GM19468 (cell line): ENCODE measurements around the gene AMIGO3.
A peak's percentile ranks its signal among the peaks of the same experiment; 100 is the strongest.
"Not testable (repeated sequence)": the region's sequence is repeated elsewhere in the genome, so short reads cannot be mapped to it uniquely, and the experiment has no call there.

Experiments used
- ATAC-seq: cut with Tn5 transposase; IDR thresholded peaks from one replicate; pipeline ENCODE4 v1.9.1; 2021; ENCODE audit warnings: mild to moderate bottlenecking, moderate library complexity, moderate number of reproducible peaks; ENCODE audit not compliant: unreplicated experiment; ENCODE audit errors: extremely low read depth

Gene AMIGO3

GRCh38 chr3:49691481-49691880, 28.0 kb downstream of the AMIGO3 start:
- ATAC-seq = not testable (repeated sequence)

- ATAC-seq = not testable (repeated sequence)
Measured at GRCh38 chr3:49690856-49691255, 28.6 kb downstream of the AMIGO3 start.

- not testable (repeated sequence) for ATAC-seq
Measured at GRCh38 chr3:49689908-49690624, 29.4 kb downstream of the AMIGO3 start.

- ATAC-seq = no peak
Measured at GRCh38 chr3:49689046-49689907, 30.2 kb downstream of the AMIGO3 start, which contains the start of the genes MST1 and RNF123. Gene MST1 (minus strand): TSS chr3:49689474. CDS start chr3:49688691, 783 bp downstream. Gene RNF123 (plus strand): TSS chr3:49689557. CDS start chr3:49691166, 1,609 bp downstream.

- ATAC-seq = not testable (repeated sequence)
Measured at GRCh38 chr3:49688338-49689045, 31.0 kb downstream of the AMIGO3 start.

- ATAC-seq = not testable (repeated sequence)
Measured at GRCh38 chr3:49687424-49687795, 32.1 kb downstream of the AMIGO3 start.

GRCh38 chr3:49686769-49687423, 32.6 kb downstream of the AMIGO3 start:
- ATAC-seq = not testable (repeated sequence)

GRCh38 chr3:49686346-49686745, 33.1 kb downstream of the AMIGO3 start:
- not testable (repeated sequence) for ATAC-seq

- not testable (repeated sequence) for ATAC-seq
Measured at GRCh38 chr3:49685846-49686245, 33.6 kb downstream of the AMIGO3 start.

GRCh38 chr3:49685103-49685502, 34.4 kb downstream of the AMIGO3 start:
- not testable (repeated sequence) for ATAC-seq

- not testable (repeated sequence) for ATAC-seq
Measured at GRCh38 chr3:49684453-49684852, 35.0 kb downstream of the AMIGO3 start.

GRCh38 chr3:49683162-49683561, 36.3 kb downstream of the AMIGO3 start:
- no peak for ATAC-seq

- no peak for ATAC-seq
Measured at GRCh38 chr3:49681543-49681942, 37.9 kb downstream of the AMIGO3 start.

GRCh38 chr3:49681232-49681522, 38.3 kb downstream of the AMIGO3 start:
- no peak for ATAC-seq

GRCh38 chr3:49680493-49681231, 38.8 kb downstream of the AMIGO3 start:
- ATAC-seq = no peak

- ATAC-seq = no peak
Measured at GRCh38 chr3:49675912-49676311, 43.6 kb downstream of the AMIGO3 start.

GRCh38 chr3:49674497-49674983, 44.9 kb downstream of the AMIGO3 start:
- peak; percentile 28 for ATAC-seq

- peak; percentile 62 for ATAC-seq
Measured at GRCh38 chr3:49673715-49674496, 45.6 kb downstream of the AMIGO3 start, which contains the start of gene APEH. Gene APEH (plus strand): TSS chr3:49674351. CDS start chr3:49674402, 51 bp downstream.
